ENCODE results near the gene UBLCP1.
A peak's percentile ranks its signal among the peaks of the same experiment; 100 is the strongest.
"Not testable (repeated sequence)": the region's sequence is repeated elsewhere in the genome, so short reads cannot be mapped to it uniquely, and the experiment has no call there.

Gene UBLCP1

GRCh38 chr5:159257007-159257406 lies 6.1 kb upstream of the UBLCP1 start:
- DNase-seq, result no peak

GRCh38 chr5:159257629-159258283 lies 5.3 kb upstream of the UBLCP1 start:
- DNase-seq, result no peak

- DNase-seq, result no peak
These were observed 4.7 kb upstream of the UBLCP1 start for GRCh38 chr5:159258361-159258760.

- DNase-seq, result not testable (repeated sequence)
These were observed 2.9 kb upstream of the UBLCP1 start for GRCh38 chr5:159260212-159260611.

GRCh38 chr5:159262472-159262858 lies 625 bp upstream of the UBLCP1 start:
- no peak for DNase-seq

- no peak for DNase-seq
These were observed 447 bp downstream of the UBLCP1 start for GRCh38 chr5:159263569-159263905.

- DNase-seq, result not testable (repeated sequence)
These were observed 3.7 kb downstream of the UBLCP1 start for GRCh38 chr5:159266764-159267163.

GRCh38 chr5:159269723-159270122 lies 6.6 kb downstream of the UBLCP1 start:
- no peak for DNase-seq

- DNase-seq, result peak; percentile 55
These were observed 10.8 kb downstream of the UBLCP1 start for GRCh38 chr5:159273923-159274322.

GRCh38 chr5:159274676-159275075 lies 11.6 kb downstream of the UBLCP1 start:
- peak; percentile 77 for DNase-seq

GRCh38 chr5:159286420-159287035 lies 23.4 kb downstream of the UBLCP1 start:
- DNase-seq, result peak; percentile 66

GRCh38 chr5:159290741-159291140 lies 27.7 kb downstream of the UBLCP1 start:
- no peak for DNase-seq

- DNase-seq, result no peak
These were observed 31.8 kb downstream of the UBLCP1 start for GRCh38 chr5:159294921-159295320.

GRCh38 chr5:159297300-159297699 lies 34.2 kb downstream of the UBLCP1 start:
- not testable (repeated sequence) for DNase-seq

- no peak for DNase-seq
These were observed 38.4 kb downstream of the UBLCP1 start for GRCh38 chr5:159301466-159301865.

- DNase-seq, result peak; percentile 86
These were observed 39.1 kb downstream of the UBLCP1 start for GRCh38 chr5:159301929-159302860.

- DNase-seq, result no peak
These were observed 40.2 kb downstream of the UBLCP1 start for GRCh38 chr5:159303286-159303685.

GRCh38 chr5:159304961-159305595 lies 42.0 kb downstream of the UBLCP1 start:
- no peak for DNase-seq

- DNase-seq, result no peak
These were observed 46.8 kb downstream of the UBLCP1 start for GRCh38 chr5:159309689-159310433.

- DNase-seq, result no peak
These were observed 47.4 kb downstream of the UBLCP1 start for GRCh38 chr5:159310511-159310910.

GRCh38 chr5:159311063-159311462 lies 48.0 kb downstream of the UBLCP1 start:
- DNase-seq, result no peak

GRCh38 chr5:159313197-159313596 lies 50.1 kb downstream of the UBLCP1 start:
- DNase-seq, result no peak
